WERI-Rb-1 (cell line): ENCODE measurements around the gene ABHD12B.

Experiments used
- DNase-seq: peaks from one replicate; pipeline ENCODE4 v3.0.0-alpha.2; 2020
- H3K27ac ChIP-seq: fragments of 250-450 bp; sonication (Bioruptor Pico); 2 replicates; pipeline ENCODE4 v1.5.1; 2020; ENCODE audit warnings: mild to moderate bottlenecking, moderate library complexity
- H3K27me3 ChIP-seq: fragments of 250-450 bp; sonication (Bioruptor Pico); 2 replicates; pipeline ENCODE4 v1.5.1; 2021; ENCODE audit warnings: mild to moderate bottlenecking, low read depth, moderate library complexity; ENCODE audit not compliant: insufficient read depth, severe bottlenecking
- H3K36me3 ChIP-seq: fragments of 250-450 bp; sonication (Bioruptor Pico); 2 replicates; pipeline ENCODE4 v1.5.1; 2020; ENCODE audit warnings: mild to moderate bottlenecking, moderate library complexity
- H3K4me3 ChIP-seq: 2 replicates; pipeline ENCODE4 v1.5.1; 2011; ENCODE audit warnings: low read depth, mild to moderate bottlenecking, control low read depth, low read length
- H3K9me3 ChIP-seq: fragments of 250-450 bp; sonication (Bioruptor Pico); 2 replicates; pipeline ENCODE4 v1.5.1; 2021; ENCODE audit warnings: mild to moderate bottlenecking, moderate library complexity; ENCODE audit not compliant: severe bottlenecking
- CTCF ChIP-seq: IDR thresholded peaks from 2 replicates; pipeline ENCODE4 v1.5.1; 2011; ENCODE audit warnings: low read depth, mild to moderate bottlenecking, control low read depth, inconsistent platforms, low read length

Gene ABHD12B

GRCh38 chr14:50837850-50838470, 33.9 kb upstream of the ABHD12B start:
- Histone ChIP-seq H3K4me3 (no peak overlapping the region), H3K27ac (no peak overlapping the region), H3K27me3 (no peaks in the 10 kb centered on the region), H3K9me3 (no peaks in the 10 kb centered on the region), H3K36me3 (no peaks in the 10 kb centered on the region)
- no peak for TF ChIP-seq CTCF
- DNase-seq: no peak

- Histone ChIP-seq H3K36me3 (no peaks in the 10 kb centered on the region), H3K9me3 (no peaks in the 10 kb centered on the region), H3K27ac (no peak overlapping the region), H3K4me3 (no peak overlapping the region), H3K27me3 (no peaks in the 10 kb centered on the region)
- TF ChIP-seq CTCF: no peak
- no peak for DNase-seq
Observed at GRCh38 chr14:50839048-50839447, 32.8 kb upstream of the ABHD12B start.

GRCh38 chr14:50839691-50840090, 32.2 kb upstream of the ABHD12B start:
- H3K36me3 ChIP-seq: no peaks in the 10 kb centered on the region
- no peak for DNase-seq
- no peak for TF ChIP-seq CTCF
- no peak overlapping the region for H3K27ac ChIP-seq
- no peaks in the 10 kb centered on the region for H3K27me3 ChIP-seq
- H3K9me3 ChIP-seq: no peaks in the 10 kb centered on the region
- H3K4me3 ChIP-seq: no peak overlapping the region

- no peaks in the 10 kb centered on the region for H3K36me3 ChIP-seq
- no peak for TF ChIP-seq CTCF
- no peak overlapping the region for H3K4me3 ChIP-seq
- H3K27me3 ChIP-seq: no peaks in the 10 kb centered on the region
- no peak for DNase-seq
- H3K27ac ChIP-seq: no peak overlapping the region
- no peaks in the 10 kb centered on the region for H3K9me3 ChIP-seq
Observed at GRCh38 chr14:50844391-50844790, 27.5 kb upstream of the ABHD12B start.

GRCh38 chr14:50845166-50845565, 26.7 kb upstream of the ABHD12B start:
- no peak overlapping the region for H3K4me3 ChIP-seq
- DNase-seq: no peak
- TF ChIP-seq CTCF: no peak

GRCh38 chr14:50846226-50846880, 25.5 kb upstream of the ABHD12B start:
- no peak overlapping the region for H3K4me3 ChIP-seq
- H3K27ac ChIP-seq: no peak overlapping the region
- no peak for DNase-seq
- TF ChIP-seq CTCF: no peak
- no peaks in the 10 kb centered on the region for H3K27me3 ChIP-seq
- no peaks in the 10 kb centered on the region for H3K36me3 ChIP-seq
- no peaks in the 10 kb centered on the region for H3K9me3 ChIP-seq

More at GRCh38 chr14:50845166-50845565, 26.7 kb upstream of the ABHD12B start:
- H3K27me3 ChIP-seq: no peaks in the 10 kb centered on the region
- no peak overlapping the region for H3K27ac ChIP-seq
- H3K9me3 ChIP-seq: no peaks in the 10 kb centered on the region
- H3K36me3 ChIP-seq: no peaks in the 10 kb centered on the region
